ACC112 (cell line): ENCODE data around the gene DNPH1.

Source experiments
- H2AFZ ChIP-seq: fragments of 200-600 bp; sonication (generic); one replicate; pipeline ENCODE4 v1.6.0; 2017; ENCODE audit warnings: antibody characterized with exemption, low read length; ENCODE audit not compliant: unreplicated experiment
- H3K27ac ChIP-seq: fragments of 200-600 bp; sonication (generic); 2 replicates; pipeline ENCODE4 v1.5.1; 2014; ENCODE audit warnings: low read depth, mild to moderate bottlenecking, antibody characterized with exemption, low read length, moderate library complexity
- H3K27me3 ChIP-seq: fragments of 200-600 bp; sonication (generic); 2 replicates; pipeline ENCODE4 v1.6.1; 2014; ENCODE audit warnings: mild to moderate bottlenecking, antibody characterized with exemption, low read length, moderate library complexity, mixed read lengths; ENCODE audit not compliant: insufficient read depth
- H3K36me3 ChIP-seq: fragments of 200-600 bp; sonication (generic); 2 replicates; pipeline ENCODE4 v1.6.1; 2016; ENCODE audit warnings: mild to moderate bottlenecking, antibody characterized with exemption, low read length, moderate library complexity, mixed read lengths; ENCODE audit not compliant: insufficient read depth
- H3K4me1 ChIP-seq: fragments of 200-600 bp; sonication (generic); one replicate; pipeline ENCODE4 v1.6.1; 2016; ENCODE audit warnings: low read length, mixed read lengths; ENCODE audit not compliant: insufficient read depth, unreplicated experiment, control insufficient read depth
- H3K4me3 ChIP-seq: fragments of 200-600 bp; sonication (generic); 2 replicates; pipeline ENCODE4 v1.5.1; 2014; ENCODE audit warnings: mild to moderate bottlenecking, low read depth, low read length
- H3K79me2 ChIP-seq: fragments of 200-600 bp; sonication (generic); one replicate; pipeline ENCODE4 v1.6.0; 2016; ENCODE audit warnings: low read length; ENCODE audit not compliant: control insufficient read depth, unreplicated experiment, insufficient read depth

The DNPH1 gene

GRCh38 chr6:43204271-43205105 is 24.8 kb downstream of the DNPH1 start:
- Histone ChIP-seq H3K27ac (no peak overlapping the region), H3K27me3 (no peaks in the 10 kb centered on the region), H3K4me3 (no peak overlapping the region), H2AFZ (no peak overlapping the region), H3K36me3 (peaks cover 10% of the 10 kb centered on the region; the same call in 1 of the 2 replicates), H3K79me2 (no peaks in the 10 kb centered on the region), H3K4me1 (no peaks in the 10 kb centered on the region)

GRCh38 chr6:43203718-43204095 is 25.6 kb downstream of the DNPH1 start:
- H3K27ac ChIP-seq = no peak overlapping the region
- H3K79me2 ChIP-seq = no peaks in the 10 kb centered on the region
- no peak overlapping the region for H2AFZ ChIP-seq
- no peaks in the 10 kb centered on the region for H3K27me3 ChIP-seq
- peaks cover 10% of the 10 kb centered on the region; the same call in 1 of the 2 replicates for H3K36me3 ChIP-seq
- H3K4me1 ChIP-seq = no peaks in the 10 kb centered on the region
- no peak overlapping the region for H3K4me3 ChIP-seq

- Histone ChIP-seq H3K27ac (no peak overlapping the region), H3K36me3 (peaks cover 10% of the 10 kb centered on the region; the same call in 1 of the 2 replicates), H3K4me3 (no peak overlapping the region), H3K79me2 (no peaks in the 10 kb centered on the region), H3K4me1 (no peaks in the 10 kb centered on the region), H2AFZ (no peak overlapping the region), H3K27me3 (no peaks in the 10 kb centered on the region)
These were observed 26.1 kb downstream of the DNPH1 start for GRCh38 chr6:43203029-43203717.

DNA sequence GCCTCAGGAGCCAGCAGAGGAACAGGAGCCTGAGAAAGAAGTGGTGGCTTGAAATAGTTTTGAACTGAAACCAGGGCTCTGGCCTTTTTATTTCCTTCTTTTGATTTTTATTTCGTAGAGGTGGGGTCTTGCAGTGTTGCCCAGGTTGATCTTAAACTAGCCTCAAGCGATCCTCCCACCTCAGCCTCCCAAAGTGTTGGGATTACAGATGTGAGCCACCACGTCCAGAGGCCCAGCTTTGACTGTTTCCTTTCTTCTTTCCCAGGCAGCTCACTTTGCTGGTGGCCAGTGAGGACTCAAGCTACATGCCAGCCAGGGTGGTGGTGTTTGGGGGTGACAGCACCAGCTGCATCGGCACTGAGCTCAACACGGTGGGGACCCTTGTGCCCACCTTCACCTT is 26.8 kb downstream of the DNPH1 start:
- H3K4me1 ChIP-seq = no peaks in the 10 kb centered on the region
- H3K79me2 ChIP-seq = no peaks in the 10 kb centered on the region
- no peak overlapping the region for H3K27ac ChIP-seq
- H2AFZ ChIP-seq = no peak overlapping the region
- H3K36me3 ChIP-seq = peaks cover 10% of the 10 kb centered on the region; the same call in 1 of the 2 replicates
- no peaks in the 10 kb centered on the region for H3K27me3 ChIP-seq
- no peak overlapping the region for H3K4me3 ChIP-seq

DNA sequence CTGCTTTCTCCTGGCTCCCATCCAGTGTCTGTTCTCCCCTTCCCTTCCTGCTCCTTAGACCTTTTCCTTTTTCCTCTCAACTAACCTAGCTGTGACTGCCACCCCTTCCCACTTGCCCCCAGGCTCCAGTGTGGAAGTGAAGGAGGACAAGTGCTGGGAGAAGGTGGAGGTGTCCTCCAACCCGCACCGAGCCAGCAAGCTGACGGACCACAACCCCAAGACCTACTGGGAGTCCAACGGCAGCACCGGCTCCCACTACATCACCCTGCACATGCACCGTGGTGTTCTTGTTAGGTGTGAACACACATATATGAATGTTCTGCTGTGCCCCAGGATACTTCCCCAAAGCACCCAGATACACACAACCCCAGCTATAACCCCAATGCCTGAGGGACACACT is 28.7 kb downstream of the DNPH1 start:
- Histone ChIP-seq H3K27ac (no peak overlapping the region), H3K27me3 (no peaks in the 10 kb centered on the region), H2AFZ (no peak overlapping the region), H3K4me3 (no peak overlapping the region), H3K36me3 (no peaks in the 10 kb centered on the region), H3K79me2 (no peaks in the 10 kb centered on the region), H3K4me1 (no peaks in the 10 kb centered on the region)

- Histone ChIP-seq H3K36me3 (no peaks in the 10 kb centered on the region), H3K79me2 (no peaks in the 10 kb centered on the region), H3K27ac (no peak overlapping the region), H2AFZ (no peak overlapping the region), H3K4me1 (no peaks in the 10 kb centered on the region), H3K4me3 (no peak overlapping the region), H3K27me3 (no peaks in the 10 kb centered on the region)
These were observed 29.4 kb downstream of the DNPH1 start for GRCh38 chr6:43199912-43200311.

GRCh38 chr6:43196337-43196736 is 32.9 kb downstream of the DNPH1 start:
- no peaks in the 10 kb centered on the region for H3K4me1 ChIP-seq
- no peak overlapping the region for H3K27ac ChIP-seq
- no peaks in the 10 kb centered on the region for H3K79me2 ChIP-seq
- no peak overlapping the region for H3K4me3 ChIP-seq
- H3K27me3 ChIP-seq = no peaks in the 10 kb centered on the region
- H3K36me3 ChIP-seq = 0 out of 2 replicates have a peak, but pooled peaks cover 4% of the 10 kb centered on the region
- no peak overlapping the region for H2AFZ ChIP-seq

- no peak overlapping the region for H2AFZ ChIP-seq
- no peak overlapping the region for H3K4me3 ChIP-seq
- 0 out of 2 replicates have a peak, but pooled peaks cover 4% of the 10 kb centered on the region for H3K36me3 ChIP-seq
- no peaks in the 10 kb centered on the region for H3K79me2 ChIP-seq
- no peaks in the 10 kb centered on the region for H3K4me1 ChIP-seq
- no peak overlapping the region for H3K27ac ChIP-seq
- no peaks in the 10 kb centered on the region for H3K27me3 ChIP-seq
These were observed 35.4 kb downstream of the DNPH1 start for GRCh38 chr6:43193929-43194328.

GRCh38 chr6:43192911-43193310 is 36.4 kb downstream of the DNPH1 start:
- 0 out of 2 replicates have a peak, but pooled peaks cover 4% of the 10 kb centered on the region for H3K36me3 ChIP-seq
- no peak overlapping the region for H2AFZ ChIP-seq
- no peaks in the 10 kb centered on the region for H3K4me1 ChIP-seq
- no peaks in the 10 kb centered on the region for H3K27me3 ChIP-seq
- no peaks in the 10 kb centered on the region for H3K79me2 ChIP-seq
- no peak overlapping the region for H3K27ac ChIP-seq
- no peak overlapping the region for H3K4me3 ChIP-seq

GRCh38 chr6:43189776-43190304 is 39.4 kb downstream of the DNPH1 start:
- Histone ChIP-seq H3K4me1 (no peaks in the 10 kb centered on the region), H3K4me3 (no peak overlapping the region), H3K27me3 (no peaks in the 10 kb centered on the region), H3K79me2 (no peaks in the 10 kb centered on the region), H3K27ac (no peak overlapping the region), H2AFZ (no peak overlapping the region), H3K36me3 (peaks cover 20% of the 10 kb centered on the region; the same call in 1 of the 2 replicates)
